ENCODE results near the gene SLC12A7.

SLC12A7 gene

DNA sequence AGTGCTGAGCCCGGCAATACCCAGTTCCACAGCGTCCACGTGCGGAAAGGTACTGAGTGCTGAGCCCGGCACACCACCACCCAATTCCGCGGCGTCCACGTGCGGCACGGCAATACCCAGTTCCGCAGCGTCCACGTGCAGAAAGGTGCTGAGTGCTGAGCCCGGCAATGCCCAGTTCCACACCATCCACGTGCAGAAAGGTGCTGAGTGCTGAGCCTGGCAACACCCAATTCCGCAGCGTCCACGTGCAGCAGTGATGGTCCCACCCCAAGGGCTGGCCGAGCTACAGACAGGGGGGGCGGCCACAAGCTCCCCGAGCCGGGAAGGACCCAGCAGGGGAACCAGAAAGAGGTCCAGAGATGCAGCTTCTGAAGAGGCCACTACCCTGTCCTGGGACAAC is 20.2 kb downstream of the SLC12A7 start:
- H3K27ac ChIP-seq (ENCODE audit: low read depth, low read length, severe bottlenecking), result no peak overlapping the region
- no peaks in the 10 kb centered on the region for H3K4me1 ChIP-seq (ENCODE audit: control insufficient read depth, insufficient read depth, low read length, poor library complexity, severe bottlenecking)
- WGBS, 2 experiments (ENCODE audit: insufficient coverage in 2 of 2), result 97 to 99% methylated on average over 19 to 23 of the region's 23 CpGs
- H3K9me3 ChIP-seq (ENCODE audit: control insufficient read depth, low read length), result no peaks in the 10 kb centered on the region
- H3K36me3 ChIP-seq (ENCODE audit: control insufficient read depth, insufficient read depth, low read length), result peaks cover 38% of the 10 kb centered on the region
- H3K4me3 ChIP-seq (ENCODE audit: extremely low read depth, insufficient read depth, low read length, poor library complexity, severe bottlenecking), result no peak overlapping the region

DNA sequence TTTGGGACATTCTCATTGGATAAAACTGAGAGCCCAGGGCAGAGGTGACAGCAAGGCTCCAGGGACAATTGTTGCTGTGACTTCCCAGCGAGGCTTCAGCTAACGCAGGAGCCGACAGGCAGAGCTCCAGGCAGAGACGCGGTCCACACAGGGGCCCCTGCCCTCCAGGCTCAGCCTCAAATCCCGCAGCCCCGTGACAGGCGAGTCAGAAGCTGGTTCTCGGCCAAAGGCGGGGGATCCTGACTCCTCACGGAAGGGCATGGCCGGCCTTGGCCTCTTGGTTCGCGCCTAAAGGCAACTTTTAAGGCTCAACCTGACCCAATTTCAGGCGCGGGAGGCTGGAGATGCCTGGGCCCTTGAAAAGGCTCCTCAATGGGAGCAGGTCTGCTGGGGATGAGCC is 21.3 kb downstream of the SLC12A7 start:
- Histone ChIP-seq H3K4me3 (ENCODE audit: extremely low read depth, insufficient read depth, low read length, poor library complexity, severe bottlenecking) (no peak overlapping the region), H3K36me3 (ENCODE audit: control insufficient read depth, insufficient read depth, low read length) (peaks cover 38% of the 10 kb centered on the region), H3K4me1 (ENCODE audit: control insufficient read depth, insufficient read depth, low read length, poor library complexity, severe bottlenecking) (no peaks in the 10 kb centered on the region), H3K27ac (ENCODE audit: low read depth, low read length, severe bottlenecking) (no peak overlapping the region), H3K9me3 (ENCODE audit: control insufficient read depth, low read length) (no peaks in the 10 kb centered on the region)
- WGBS, 2 experiments (ENCODE audit: insufficient coverage in 2 of 2), result 86 to 87% methylated on average over 16 of the region's 16 CpGs

- Histone ChIP-seq H3K9me3 (ENCODE audit: control insufficient read depth, low read length) (no peaks in the 10 kb centered on the region), H3K4me3 (ENCODE audit: extremely low read depth, insufficient read depth, low read length, poor library complexity, severe bottlenecking) (no peak overlapping the region), H3K27ac (ENCODE audit: low read depth, low read length, severe bottlenecking) (no peak overlapping the region), H3K36me3 (ENCODE audit: control insufficient read depth, insufficient read depth, low read length) (peaks cover 38% of the 10 kb centered on the region), H3K4me1 (ENCODE audit: control insufficient read depth, insufficient read depth, low read length, poor library complexity, severe bottlenecking) (no peaks in the 10 kb centered on the region)
- 86 to 91% methylated on average over 13 to 15 of the region's 15 CpGs for WGBS, 2 experiments (ENCODE audit: insufficient coverage in 2 of 2)
Observed at GRCh38 chr5:1089621-1090040, 22.2 kb downstream of the SLC12A7 start.

GRCh38 chr5:1089146-1089545 is 22.7 kb downstream of the SLC12A7 start:
- Histone ChIP-seq H3K9me3 (ENCODE audit: control insufficient read depth, low read length) (no peaks in the 10 kb centered on the region), H3K36me3 (ENCODE audit: control insufficient read depth, insufficient read depth, low read length) (peaks cover 35% of the 10 kb centered on the region)

GRCh38 chr5:1088726-1089125 is 23.1 kb downstream of the SLC12A7 start:
- no peak overlapping the region for H3K27ac ChIP-seq (ENCODE audit: low read depth, low read length, severe bottlenecking)
- no peaks in the 10 kb centered on the region for H3K9me3 ChIP-seq (ENCODE audit: control insufficient read depth, low read length)
- H3K36me3 ChIP-seq (ENCODE audit: control insufficient read depth, insufficient read depth, low read length), result peaks cover 35% of the 10 kb centered on the region
- no peak overlapping the region for H3K4me3 ChIP-seq (ENCODE audit: extremely low read depth, insufficient read depth, low read length, poor library complexity, severe bottlenecking)
- 98% methylated on average over 30 of the region's 30 CpGs for WGBS, 2 experiments (ENCODE audit: insufficient coverage in 2 of 2)
- no peaks in the 10 kb centered on the region for H3K4me1 ChIP-seq (ENCODE audit: control insufficient read depth, insufficient read depth, low read length, poor library complexity, severe bottlenecking)

More at GRCh38 chr5:1089146-1089545, 22.7 kb downstream of the SLC12A7 start:
- Histone ChIP-seq H3K27ac (ENCODE audit: low read depth, low read length, severe bottlenecking) (no peak overlapping the region), H3K4me1 (ENCODE audit: control insufficient read depth, insufficient read depth, low read length, poor library complexity, severe bottlenecking) (no peaks in the 10 kb centered on the region), H3K4me3 (ENCODE audit: extremely low read depth, insufficient read depth, low read length, poor library complexity, severe bottlenecking) (no peak overlapping the region)
- WGBS, 2 experiments (ENCODE audit: insufficient coverage in 2 of 2), result 91 to 95% methylated on average over 11 of the region's 11 CpGs

DNA sequence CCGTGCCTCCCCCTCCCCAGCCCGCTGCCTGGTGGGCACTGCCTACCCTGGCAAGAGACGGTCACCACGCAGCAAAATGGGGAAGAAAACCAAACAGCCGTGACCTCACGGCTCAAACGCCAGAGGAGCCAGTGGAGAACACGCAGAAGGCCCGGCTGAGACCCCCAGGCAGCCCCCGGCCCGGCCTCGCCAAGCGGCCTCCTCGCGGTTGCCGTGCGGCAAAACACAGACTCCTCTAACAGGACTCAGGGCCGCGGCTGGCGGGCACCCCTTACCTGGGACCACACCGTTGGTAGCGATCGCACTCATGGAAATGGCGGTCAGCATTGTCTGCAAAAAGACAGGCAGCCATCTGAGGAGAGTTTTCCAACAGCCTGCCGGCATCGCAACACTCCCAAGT is 23.8 kb downstream of the SLC12A7 start:
- Histone ChIP-seq H3K4me1 (ENCODE audit: control insufficient read depth, insufficient read depth, low read length, poor library complexity, severe bottlenecking) (no peaks in the 10 kb centered on the region), H3K4me3 (ENCODE audit: extremely low read depth, insufficient read depth, low read length, poor library complexity, severe bottlenecking) (no peak overlapping the region), H3K36me3 (ENCODE audit: control insufficient read depth, insufficient read depth, low read length) (peaks cover 33% of the 10 kb centered on the region), H3K27ac (ENCODE audit: low read depth, low read length, severe bottlenecking) (no peak overlapping the region), H3K9me3 (ENCODE audit: control insufficient read depth, low read length) (no peaks in the 10 kb centered on the region)
- 94 to 95% methylated on average over 26 of the region's 26 CpGs for WGBS, 2 experiments (ENCODE audit: insufficient coverage in 2 of 2)

- no peaks in the 10 kb centered on the region for H3K9me3 ChIP-seq (ENCODE audit: control insufficient read depth, low read length)
- H3K4me3 ChIP-seq (ENCODE audit: extremely low read depth, insufficient read depth, low read length, poor library complexity, severe bottlenecking), result no peak overlapping the region
- WGBS, 2 experiments (ENCODE audit: insufficient coverage in 2 of 2), result 95 to 97% methylated on average over 20 to 22 of the region's 25 CpGs
- H3K36me3 ChIP-seq (ENCODE audit: control insufficient read depth, insufficient read depth, low read length), result peaks cover 28% of the 10 kb centered on the region
- H3K27ac ChIP-seq (ENCODE audit: low read depth, low read length, severe bottlenecking), result no peak overlapping the region
- no peaks in the 10 kb centered on the region for H3K4me1 ChIP-seq (ENCODE audit: control insufficient read depth, insufficient read depth, low read length, poor library complexity, severe bottlenecking)
Observed at GRCh38 chr5:1087428-1087827, 24.4 kb downstream of the SLC12A7 start.

- no peak overlapping the region for H3K4me3 ChIP-seq (ENCODE audit: extremely low read depth, insufficient read depth, low read length, poor library complexity, severe bottlenecking)
- no peaks in the 10 kb centered on the region for H3K9me3 ChIP-seq (ENCODE audit: control insufficient read depth, low read length)
- no peaks in the 10 kb centered on the region for H3K4me1 ChIP-seq (ENCODE audit: control insufficient read depth, insufficient read depth, low read length, poor library complexity, severe bottlenecking)
- H3K27ac ChIP-seq (ENCODE audit: low read depth, low read length, severe bottlenecking), result no peak overlapping the region
- H3K36me3 ChIP-seq (ENCODE audit: control insufficient read depth, insufficient read depth, low read length), result peaks cover 24% of the 10 kb centered on the region
- WGBS, 2 experiments (ENCODE audit: insufficient coverage in 2 of 2), result 96 to 97% methylated on average over 25 to 31 of the region's 31 CpGs
Observed at GRCh38 chr5:1086871-1087270, 25.0 kb downstream of the SLC12A7 start.

DNA sequence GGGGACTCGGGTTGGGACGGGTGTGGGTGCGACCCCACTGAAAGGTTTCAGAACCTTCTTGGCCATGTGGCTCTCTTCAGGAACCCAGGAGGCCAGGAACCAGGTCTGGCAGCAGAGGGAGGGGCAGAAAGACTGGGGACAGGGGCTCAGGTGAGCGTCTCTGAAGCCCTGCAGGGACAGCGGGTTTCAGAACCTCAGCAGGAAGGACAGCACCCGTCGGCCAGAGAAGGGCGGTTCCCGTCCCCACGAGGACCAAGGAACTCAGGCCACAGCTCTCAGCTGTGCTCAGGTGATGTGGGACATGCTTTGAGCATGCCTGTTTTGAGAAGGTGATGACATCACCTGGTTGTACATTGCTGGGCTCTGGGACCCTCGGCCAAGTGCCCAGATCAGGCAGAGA is 25.7 kb downstream of the SLC12A7 start:
- WGBS, 2 experiments (ENCODE audit: insufficient coverage in 2 of 2), result 79 to 80% methylated on average over 11 of the region's 11 CpGs
- Histone ChIP-seq H3K9me3 (ENCODE audit: control insufficient read depth, low read length) (no peaks in the 10 kb centered on the region), H3K36me3 (ENCODE audit: control insufficient read depth, insufficient read depth, low read length) (peaks cover 19% of the 10 kb centered on the region)

DNA sequence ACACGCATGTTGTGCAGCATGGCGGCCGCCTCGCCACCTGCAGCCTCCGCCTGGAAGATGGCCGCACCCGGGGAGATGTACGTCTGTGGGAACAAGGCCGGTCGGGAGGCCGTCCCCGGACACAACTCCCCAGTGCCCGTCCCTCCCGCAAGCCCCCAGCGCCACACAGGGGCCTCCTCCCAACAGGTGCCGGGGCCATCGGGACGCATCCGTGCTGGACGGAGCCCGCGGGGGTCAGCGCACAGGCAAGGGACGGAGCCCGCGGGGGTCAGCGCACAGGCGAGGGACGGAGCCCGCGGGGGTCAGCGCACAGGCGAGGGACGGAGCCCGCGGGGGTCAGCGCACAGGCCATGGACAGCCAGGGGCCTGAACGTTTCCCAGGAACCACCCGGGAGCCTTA is 26.5 kb downstream of the SLC12A7 start:
- Histone ChIP-seq H3K4me1 (ENCODE audit: control insufficient read depth, insufficient read depth, low read length, poor library complexity, severe bottlenecking) (peaks cover 2% of the 10 kb centered on the region), H3K9me3 (ENCODE audit: control insufficient read depth, low read length) (no peaks in the 10 kb centered on the region), H3K27ac (ENCODE audit: low read depth, low read length, severe bottlenecking) (no peak overlapping the region), H3K4me3 (ENCODE audit: extremely low read depth, insufficient read depth, low read length, poor library complexity, severe bottlenecking) (no peak overlapping the region), H3K36me3 (ENCODE audit: control insufficient read depth, insufficient read depth, low read length) (peaks cover 16% of the 10 kb centered on the region)
- 97 to 98% methylated on average over 32 to 39 of the region's 39 CpGs for WGBS, 2 experiments (ENCODE audit: insufficient coverage in 2 of 2)

More for the DNA sequence above, 25.7 kb downstream of the SLC12A7 start:
- H3K27ac ChIP-seq (ENCODE audit: low read depth, low read length, severe bottlenecking), result no peak overlapping the region
- no peak overlapping the region for H3K4me3 ChIP-seq (ENCODE audit: extremely low read depth, insufficient read depth, low read length, poor library complexity, severe bottlenecking)
- H3K4me1 ChIP-seq (ENCODE audit: control insufficient read depth, insufficient read depth, low read length, poor library complexity, severe bottlenecking), result no peaks in the 10 kb centered on the region

DNA sequence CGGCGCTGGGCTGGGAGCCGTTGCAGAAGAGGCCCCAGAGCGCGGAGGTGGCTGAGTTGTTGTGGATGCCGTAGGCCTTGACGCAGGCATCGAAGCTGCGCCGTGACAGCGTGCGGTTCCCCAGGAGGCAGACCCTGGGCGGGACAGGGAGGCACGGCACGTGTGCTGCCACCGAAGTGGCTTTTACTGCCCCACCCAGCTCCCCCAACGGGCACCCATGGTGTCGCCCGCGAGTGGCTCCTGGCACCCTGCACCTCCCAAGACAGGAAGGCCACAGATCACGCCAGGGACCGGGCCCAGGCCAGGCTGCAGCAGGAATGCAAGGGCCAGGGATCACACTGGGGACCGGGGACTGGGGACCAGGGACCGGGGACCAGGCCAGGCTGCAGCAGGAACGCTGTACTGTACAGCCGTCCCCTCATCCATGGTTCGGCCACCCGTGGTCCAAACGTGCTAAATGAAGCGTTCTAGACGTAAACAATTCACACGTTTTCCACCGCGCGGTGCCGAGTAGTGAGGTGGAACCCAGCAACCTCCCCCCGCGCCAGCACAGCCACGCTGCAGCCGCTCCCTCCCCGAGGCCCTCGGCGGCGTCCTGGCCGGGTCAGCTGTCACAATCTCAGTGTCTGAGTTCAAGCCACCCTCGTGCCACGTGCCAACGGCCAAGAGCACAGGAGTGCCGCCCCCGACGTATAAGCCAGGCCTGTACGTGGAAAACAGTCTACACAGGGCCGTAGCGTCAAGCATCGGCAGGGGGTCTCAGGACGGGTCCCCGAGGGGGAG is 27.8 kb downstream of the SLC12A7 start:
- peaks cover 4% of the 10 kb centered on the region for H3K4me1 ChIP-seq (ENCODE audit: control insufficient read depth, insufficient read depth, low read length, poor library complexity, severe bottlenecking)
- peak overlapping the region; percentile 5 for H3K27ac ChIP-seq (ENCODE audit: low read depth, low read length, severe bottlenecking)
- 94 to 95% methylated on average over 52 to 57 of the region's 57 CpGs for WGBS, 2 experiments (ENCODE audit: insufficient coverage in 2 of 2)
- H3K4me3 ChIP-seq (ENCODE audit: extremely low read depth, insufficient read depth, low read length, poor library complexity, severe bottlenecking), result no peak overlapping the region
- H3K36me3 ChIP-seq (ENCODE audit: control insufficient read depth, insufficient read depth, low read length), result peaks cover 20% of the 10 kb centered on the region
- H3K9me3 ChIP-seq (ENCODE audit: control insufficient read depth, low read length), result no peaks in the 10 kb centered on the region
